OCI-LY1 (cell line): ENCODE results near the gene BRS3.

Experiments used
- H2AFZ ChIP-seq: fragments of 200-600 bp; sonication (generic), shearing (Covaris generic); 2 replicates; pipeline ENCODE4 v1.6.0; 2014; ENCODE audit warnings: antibody characterized with exemption, mild to moderate bottlenecking, low read length
- H3F3A ChIP-seq: fragments of 200-600 bp; sonication (generic), shearing (Covaris generic); 2 replicates; pipeline ENCODE4 v1.6.0; 2014; ENCODE audit warnings: mild to moderate bottlenecking, antibody characterized with exemption, low read length, moderate library complexity; ENCODE audit not compliant: insufficient read depth
- H3K27ac ChIP-seq: fragments of 200-600 bp; sonication (generic); 2 replicates; pipeline ENCODE4 v1.5.1; 2014; ENCODE audit warnings: low read length, mixed run types, mild to moderate bottlenecking, low read depth; ENCODE audit not compliant: poor library complexity, severe bottlenecking
- H3K27me3 ChIP-seq: fragments of 200-600 bp; sonication (generic); 2 replicates; pipeline ENCODE4 v1.6.0; 2014; ENCODE audit warnings: antibody characterized with exemption, mild to moderate bottlenecking, low read length, moderate library complexity; ENCODE audit not compliant: insufficient read depth
- H3K36me3 ChIP-seq: fragments of 200-600 bp; sonication (generic); 2 replicates; pipeline ENCODE4 v1.6.1; 2014; ENCODE audit warnings: mild to moderate bottlenecking, antibody characterized with exemption, low read length, moderate library complexity, mixed read lengths; ENCODE audit not compliant: insufficient read depth
- H3K4me1 ChIP-seq: fragments of 200-600 bp; sonication (generic); 2 replicates; pipeline ENCODE4 v1.5.1; 2014; ENCODE audit warnings: mild to moderate bottlenecking, low read length, moderate library complexity; ENCODE audit not compliant: insufficient read depth, severe bottlenecking
- H3K4me2 ChIP-seq: fragments of 200-600 bp; sonication (generic), shearing (Covaris generic); 2 replicates; pipeline ENCODE4 v1.6.1; 2014; ENCODE audit warnings: low read length
- H3K4me3 ChIP-seq: fragments of 200-600 bp; sonication (generic); 2 replicates; pipeline ENCODE4 v1.5.1; 2014; ENCODE audit warnings: low read length, low read depth, mild to moderate bottlenecking, mixed read lengths; ENCODE audit not compliant: poor library complexity, severe bottlenecking
- H3K79me2 ChIP-seq: fragments of 200-600 bp; shearing (Covaris generic); 2 replicates; pipeline ENCODE4 v1.6.1; 2016; ENCODE audit warnings: mixed run types, low read length, mixed read lengths; ENCODE audit not compliant: insufficient read depth
- H3K9ac ChIP-seq: fragments of 200-600 bp; sonication (generic), shearing (Covaris generic); 2 replicates; pipeline ENCODE4 v1.6.1; 2014; ENCODE audit warnings: mild to moderate bottlenecking, low read length, mixed read lengths
- H3K9me2 ChIP-seq: fragments of 200-600 bp; sonication (generic), shearing (Covaris generic); 2 replicates; pipeline ENCODE4 v1.6.1; 2014; ENCODE audit warnings: low read depth, mild to moderate bottlenecking, low read length, mixed read lengths
- H3K9me3 ChIP-seq: fragments of 200-600 bp; shearing (Covaris generic); 2 replicates; pipeline ENCODE4 v1.6.1; 2014; ENCODE audit warnings: low read length, mixed read lengths
- H4K20me1 ChIP-seq: fragments of 200-600 bp; sonication (generic), shearing (Covaris generic); 2 replicates; pipeline ENCODE4 v1.6.0; 2016; ENCODE audit warnings: mild to moderate bottlenecking, low read length; ENCODE audit not compliant: insufficient read depth
- EZH2 ChIP-seq: fragments of 200-600 bp; sonication (generic), shearing (Covaris generic); IDR thresholded peaks from 2 replicates; pipeline ENCODE4 v1.8.0; 2017; ENCODE audit warnings: borderline replicate concordance, mixed run types, mild to moderate bottlenecking, antibody characterized with exemption, low read length, moderate library complexity, mixed read lengths
- TF ChIP-seq, protein P1 (sequence below): fragments of 200-600 bp; sonication (generic), shearing (Covaris generic); IDR thresholded peaks from 2 replicates; pipeline ENCODE4 v1.5.1; 2017; ENCODE audit warnings: mild to moderate bottlenecking, antibody characterized with exemption, low read length, moderate library complexity, mixed read lengths

Gene BRS3

DNA sequence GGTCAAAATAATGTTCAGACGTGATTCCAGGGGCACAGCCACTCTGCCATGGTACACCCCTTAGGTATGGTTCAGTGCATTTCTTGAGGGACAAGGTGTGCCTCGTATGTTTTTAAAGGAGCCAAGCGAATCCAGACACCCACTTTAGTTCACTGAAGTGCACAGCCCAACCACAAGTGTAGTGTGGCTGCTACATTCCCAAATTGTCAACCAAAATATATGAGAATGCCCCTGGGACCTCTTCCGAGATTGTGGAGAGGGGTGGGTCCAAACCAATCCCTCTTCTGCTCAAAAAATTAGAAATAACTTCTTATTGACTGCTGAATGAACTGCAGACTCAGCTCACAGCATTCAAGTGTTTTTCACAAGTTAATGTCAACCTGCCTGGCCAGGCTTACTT, 7.4 kb upstream of the BRS3 start:
- no peaks in the 10 kb centered on the region for H3K27me3 ChIP-seq
- H3K9me2 ChIP-seq = no peaks in the 10 kb centered on the region
- no peaks in the 10 kb centered on the region for H3K4me1 ChIP-seq
- TF ChIP-seq, protein P1, sequence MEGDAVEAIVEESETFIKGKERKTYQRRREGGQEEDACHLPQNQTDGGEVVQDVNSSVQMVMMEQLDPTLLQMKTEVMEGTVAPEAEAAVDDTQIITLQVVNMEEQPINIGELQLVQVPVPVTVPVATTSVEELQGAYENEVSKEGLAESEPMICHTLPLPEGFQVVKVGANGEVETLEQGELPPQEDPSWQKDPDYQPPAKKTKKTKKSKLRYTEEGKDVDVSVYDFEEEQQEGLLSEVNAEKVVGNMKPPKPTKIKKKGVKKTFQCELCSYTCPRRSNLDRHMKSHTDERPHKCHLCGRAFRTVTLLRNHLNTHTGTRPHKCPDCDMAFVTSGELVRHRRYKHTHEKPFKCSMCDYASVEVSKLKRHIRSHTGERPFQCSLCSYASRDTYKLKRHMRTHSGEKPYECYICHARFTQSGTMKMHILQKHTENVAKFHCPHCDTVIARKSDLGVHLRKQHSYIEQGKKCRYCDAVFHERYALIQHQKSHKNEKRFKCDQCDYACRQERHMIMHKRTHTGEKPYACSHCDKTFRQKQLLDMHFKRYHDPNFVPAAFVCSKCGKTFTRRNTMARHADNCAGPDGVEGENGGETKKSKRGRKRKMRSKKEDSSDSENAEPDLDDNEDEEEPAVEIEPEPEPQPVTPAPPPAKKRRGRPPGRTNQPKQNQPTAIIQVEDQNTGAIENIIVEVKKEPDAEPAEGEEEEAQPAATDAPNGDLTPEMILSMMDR = no peak
- TF ChIP-seq EZH2 = no peak
- no peak overlapping the region for H3K9ac ChIP-seq
- H3K9me3 ChIP-seq = no peaks in the 10 kb centered on the region
- no peaks in the 10 kb centered on the region for H3K79me2 ChIP-seq
- no peak overlapping the region for H3K4me2 ChIP-seq
- H3K27ac ChIP-seq = no peak overlapping the region
- H3K36me3 ChIP-seq = no peaks in the 10 kb centered on the region
- H3F3A ChIP-seq = no peaks in the 10 kb centered on the region
- no peak overlapping the region for H3K4me3 ChIP-seq
- no peaks in the 10 kb centered on the region for H4K20me1 ChIP-seq
- H2AFZ ChIP-seq = no peak overlapping the region

DNA sequence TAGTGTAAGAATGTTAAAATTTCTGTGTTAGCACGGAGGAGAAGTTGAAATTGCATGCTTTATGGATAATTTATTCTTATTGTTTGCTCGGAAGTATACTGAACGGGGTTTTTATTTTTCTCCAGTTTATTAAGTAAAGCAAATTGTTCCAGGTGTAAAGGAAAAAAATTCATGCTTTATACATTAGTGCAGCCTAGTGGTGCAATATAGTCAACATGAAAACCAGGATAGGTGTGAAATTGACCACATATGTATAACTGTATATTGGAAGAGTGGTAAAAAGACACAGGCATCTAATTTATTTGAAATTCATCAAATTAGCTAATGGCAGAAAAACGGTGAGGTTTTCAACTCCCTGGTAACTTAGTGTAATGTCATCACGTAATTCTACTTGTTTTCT, 959 bp downstream of the BRS3 start:
- no peak overlapping the region for H2AFZ ChIP-seq
- H3K4me1 ChIP-seq = no peaks in the 10 kb centered on the region
- H3K27me3 ChIP-seq = no peaks in the 10 kb centered on the region
- H3K4me3 ChIP-seq = no peak overlapping the region
- no peak overlapping the region for H3K4me2 ChIP-seq
- no peaks in the 10 kb centered on the region for H3F3A ChIP-seq
- H3K9me2 ChIP-seq = no peaks in the 10 kb centered on the region
- H3K9ac ChIP-seq = no peak overlapping the region
- no peak for TF ChIP-seq EZH2
- TF ChIP-seq, protein P1 = no peak
- no peaks in the 10 kb centered on the region for H3K79me2 ChIP-seq
- no peak overlapping the region for H3K27ac ChIP-seq
- no peaks in the 10 kb centered on the region for H4K20me1 ChIP-seq
- no peaks in the 10 kb centered on the region for H3K36me3 ChIP-seq
- no peaks in the 10 kb centered on the region for H3K9me3 ChIP-seq

DNA sequence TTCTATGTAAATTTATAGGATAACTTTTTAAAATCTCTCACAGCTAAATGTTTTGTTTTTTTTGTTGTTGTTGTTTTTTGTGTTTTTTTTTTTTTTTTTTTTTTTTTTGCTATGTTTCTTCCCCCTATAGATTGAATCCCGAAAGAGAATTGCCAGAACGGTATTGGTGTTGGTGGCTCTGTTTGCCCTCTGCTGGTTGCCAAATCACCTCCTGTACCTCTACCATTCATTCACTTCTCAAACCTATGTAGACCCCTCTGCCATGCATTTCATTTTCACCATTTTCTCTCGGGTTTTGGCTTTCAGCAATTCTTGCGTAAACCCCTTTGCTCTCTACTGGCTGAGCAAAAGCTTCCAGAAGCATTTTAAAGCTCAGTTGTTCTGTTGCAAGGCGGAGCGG, 4.1 kb downstream of the BRS3 start:
- Histone ChIP-seq H3K4me2 (no peak overlapping the region), H3K27ac (no peak overlapping the region), H3F3A (no peaks in the 10 kb centered on the region), H3K4me1 (peaks cover 9% of the 10 kb centered on the region), H2AFZ (no peak overlapping the region), H4K20me1 (no peaks in the 10 kb centered on the region), H3K27me3 (no peaks in the 10 kb centered on the region), H3K79me2 (no peaks in the 10 kb centered on the region), H3K36me3 (no peaks in the 10 kb centered on the region), H3K4me3 (no peak overlapping the region), H3K9me3 (no peaks in the 10 kb centered on the region), H3K9me2 (no peaks in the 10 kb centered on the region), H3K9ac (no peak overlapping the region)
- TF ChIP-seq EZH2 = no peak
- TF ChIP-seq, protein P1 = no peak
